Adrenal gland (tissue), 5 donors: ENCODE results near the gene PTGDR2.

Source experiments
- POLR2A ChIP-seq, 2 donors: fragments of 450-650 bp; IDR thresholded peaks; one replicate each; pipeline ENCODE4 v1.6.1; 2017; ENCODE audit warnings: antibody characterized with exemption in 2 of 2, mild to moderate bottlenecking in 2 of 2, moderate library complexity in 1 of 2
- TF ChIP-seq, protein P1 (sequence below), 6 experiments: fragments of 450-650 bp in 4 of 6; fragments of 200-600 bp in 2 of 6; sonication (generic) in 1 of 6; IDR thresholded peaks; 1 replicate in 5 of 6; 2 replicates in 1 of 6; pipeline versions ENCODE4 v1.5.1 to v1.8.0; 2016 to 2021; ENCODE audit warnings: antibody characterized with exemption in 6 of 6, mild to moderate bottlenecking in 2 of 6, moderate library complexity in 1 of 6
- donor health status: DM: no; HTN: no; CAD: no.

- TF ChIP-seq, protein P1, sequence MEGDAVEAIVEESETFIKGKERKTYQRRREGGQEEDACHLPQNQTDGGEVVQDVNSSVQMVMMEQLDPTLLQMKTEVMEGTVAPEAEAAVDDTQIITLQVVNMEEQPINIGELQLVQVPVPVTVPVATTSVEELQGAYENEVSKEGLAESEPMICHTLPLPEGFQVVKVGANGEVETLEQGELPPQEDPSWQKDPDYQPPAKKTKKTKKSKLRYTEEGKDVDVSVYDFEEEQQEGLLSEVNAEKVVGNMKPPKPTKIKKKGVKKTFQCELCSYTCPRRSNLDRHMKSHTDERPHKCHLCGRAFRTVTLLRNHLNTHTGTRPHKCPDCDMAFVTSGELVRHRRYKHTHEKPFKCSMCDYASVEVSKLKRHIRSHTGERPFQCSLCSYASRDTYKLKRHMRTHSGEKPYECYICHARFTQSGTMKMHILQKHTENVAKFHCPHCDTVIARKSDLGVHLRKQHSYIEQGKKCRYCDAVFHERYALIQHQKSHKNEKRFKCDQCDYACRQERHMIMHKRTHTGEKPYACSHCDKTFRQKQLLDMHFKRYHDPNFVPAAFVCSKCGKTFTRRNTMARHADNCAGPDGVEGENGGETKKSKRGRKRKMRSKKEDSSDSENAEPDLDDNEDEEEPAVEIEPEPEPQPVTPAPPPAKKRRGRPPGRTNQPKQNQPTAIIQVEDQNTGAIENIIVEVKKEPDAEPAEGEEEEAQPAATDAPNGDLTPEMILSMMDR (IDR thresholded peaks at IDR 0.05): no peak
- no peak for TF ChIP-seq POLR2A (IDR thresholded peaks at IDR 0.05)
These were observed 24.2 kb downstream of the PTGDR2 start for GRCh38 chr11:60831501-60832079.
